Thoracic aorta (tissue), 2 donors: ENCODE data around the gene WDR11. TPM values are rescaled to one million over a fixed set of nuclear protein-coding genes. Genes with fewer than 3 reads are reported as not detected.

Experiments
- ATAC-seq: fragments of 150-250 bp; one replicate; pipeline ENCODE4 v1.8.0; 2017; ENCODE audit warnings: low read depth; ENCODE audit not compliant: insufficient number of reproducible peaks, low FRiP score
- DNase-seq: peaks from one replicate; pipeline ENCODE4 v3.0.0-alpha.2; 2020; ENCODE audit warnings: low spot score
- H3K27ac ChIP-seq, 2 donors: fragments of 200-600 bp; sonication (generic); 1 replicate in 1 of 2; 2 replicates in 1 of 2; pipeline ENCODE4 v1.5.1; 2016; ENCODE audit warnings: mild to moderate bottlenecking in 2 of 2, moderate library complexity in 2 of 2
- H3K27me3 ChIP-seq: fragments of 200-600 bp; sonication (generic); replicated peaks from 2 replicates; pipeline ENCODE4 v1.6.0; 2016; ENCODE audit warnings: mild to moderate bottlenecking; ENCODE audit not compliant: insufficient read depth
- H3K36me3 ChIP-seq: fragments of 200-600 bp; sonication (generic); one replicate; pipeline ENCODE4 v1.5.1; 2016
- H3K4me1 ChIP-seq, 2 donors: fragments of 200-600 bp; sonication (generic); 1 replicate in 1 of 2; 2 replicates in 1 of 2; pipeline versions ENCODE4 v1.5.1 to v1.6.0; 2016; ENCODE audit warnings: low read depth in 2 of 2, mild to moderate bottlenecking in 1 of 2; ENCODE audit not compliant: control insufficient read depth in 1 of 2
- H3K4me3 ChIP-seq: fragments of 200-600 bp; sonication (generic); 2 replicates; pipeline ENCODE4 v1.5.1; 2016; ENCODE audit warnings: mild to moderate bottlenecking
- H3K9me3 ChIP-seq: fragments of 200-600 bp; sonication (generic); 2 replicates; pipeline ENCODE4 v1.5.1; 2016
- CTCF ChIP-seq: fragments of 200-600 bp; sonication (generic); IDR thresholded peaks from one replicate; pipeline ENCODE4 v1.5.1; 2019; ENCODE audit warnings: antibody characterized with exemption
- total RNA-seq, 2 donors: library from RNA; depleted of rRNA; stranded (reverse); fragments of >200 nt; gene quantifications; one replicate each; pipeline versions ENCODE4 v1.1.0 to v1.2.3, GENCODE V29; 2016

Gene WDR11
- total RNA-seq, 2 donors from 2014 or later, result 51.3 to 95.8 TPM

- Histone ChIP-seq H3K9me3 (no peaks in the 10 kb centered on the region), H3K4me3 (no peak overlapping the region), H3K36me3 (no peaks in the 10 kb centered on the region), H3K27ac (no peak overlapping the region), H3K27me3 (no peaks in the 10 kb centered on the region), H3K4me1 (no peaks in the 10 kb centered on the region)
- no peak for ATAC-seq
- no peak for DNase-seq
- TF ChIP-seq CTCF, result no peak
Measured at GRCh38 chr10:120823266-120823665, 27.9 kb upstream of the WDR11 start.

- no peak for TF ChIP-seq CTCF
- H3K36me3 ChIP-seq, result no peaks in the 10 kb centered on the region
- no peaks in the 10 kb centered on the region for H3K9me3 ChIP-seq
- DNase-seq, result no peak
- H3K27ac ChIP-seq, result no peak overlapping the region
- no peak overlapping the region for H3K4me3 ChIP-seq
- no peaks in the 10 kb centered on the region for H3K27me3 ChIP-seq
- H3K4me1 ChIP-seq, result no peaks in the 10 kb centered on the region
- no peak for ATAC-seq
Measured at GRCh38 chr10:120824881-120825309, 26.3 kb upstream of the WDR11 start.

- Histone ChIP-seq H3K36me3 (no peaks in the 10 kb centered on the region), H3K4me1 (no peaks in the 10 kb centered on the region), H3K27me3 (no peaks in the 10 kb centered on the region), H3K4me3 (no peak overlapping the region), H3K27ac (no peak overlapping the region), H3K9me3 (no peaks in the 10 kb centered on the region)
- ATAC-seq, result no peak
- DNase-seq, result no peak
- TF ChIP-seq CTCF, result no peak
Measured at GRCh38 chr10:120825878-120826769, 25.0 kb upstream of the WDR11 start.

- H3K36me3 ChIP-seq, result no peaks in the 10 kb centered on the region
- no peaks in the 10 kb centered on the region for H3K9me3 ChIP-seq
- no peak for DNase-seq
- H3K27ac ChIP-seq, result no peak overlapping the region
- no peak overlapping the region for H3K4me3 ChIP-seq
- no peak for ATAC-seq
- no peaks in the 10 kb centered on the region for H3K4me1 ChIP-seq
- no peaks in the 10 kb centered on the region for H3K27me3 ChIP-seq
- no peak for TF ChIP-seq CTCF
Measured at GRCh38 chr10:120827251-120827875, 23.8 kb upstream of the WDR11 start.

GRCh38 chr10:120828763-120829319 is 22.3 kb upstream of the WDR11 start:
- no peaks in the 10 kb centered on the region for H3K4me1 ChIP-seq
- H3K4me3 ChIP-seq, result no peak overlapping the region
- ATAC-seq, result no peak
- no peaks in the 10 kb centered on the region for H3K36me3 ChIP-seq
- DNase-seq, result no peak
- no peaks in the 10 kb centered on the region for H3K9me3 ChIP-seq
- TF ChIP-seq CTCF, result no peak
- H3K27me3 ChIP-seq, result no peaks in the 10 kb centered on the region
- no peak overlapping the region for H3K27ac ChIP-seq
